Mesenchymal stem cell (in vitro differentiated cells and primary cell): ENCODE measurements around the gene LYPD3.

Source experiments
- DNase-seq: peaks from one replicate; pipeline ENCODE4 v3.0.0-alpha.2; 2013
- H2AFZ ChIP-seq: one replicate; pipeline ENCODE4 v1.6.1; 2013; ENCODE audit warnings: low read depth, mild to moderate bottlenecking, control low read depth, inconsistent platforms, low read length, moderate library complexity
- H2AK5ac ChIP-seq: 2 replicates; pipeline ENCODE4 v1.6.1; 2013; ENCODE audit warnings: low read length, moderate library complexity, mild to moderate bottlenecking, inconsistent platforms; ENCODE audit not compliant: severe bottlenecking
- H2BK120ac ChIP-seq: one replicate; pipeline ENCODE4 v1.6.1; 2013; ENCODE audit warnings: low read depth, mild to moderate bottlenecking, inconsistent platforms, low read length, moderate library complexity
- H2BK12ac ChIP-seq, 2 experiments: one replicate each; pipeline ENCODE4 v1.6.1; 2013; ENCODE audit warnings: inconsistent platforms in 2 of 2, low read length in 2 of 2, mild to moderate bottlenecking in 2 of 2, moderate library complexity in 2 of 2, control low read depth in 1 of 2
- H2BK15ac ChIP-seq: one replicate; pipeline ENCODE4 v1.6.1; 2013; ENCODE audit warnings: mild to moderate bottlenecking, low read depth, inconsistent platforms; ENCODE audit not compliant: poor library complexity, severe bottlenecking
- H2BK5ac ChIP-seq: 2 replicates; pipeline ENCODE4 v1.6.1; 2013; ENCODE audit warnings: low read depth, mild to moderate bottlenecking, low read length, control low read depth, inconsistent platforms; ENCODE audit not compliant: poor library complexity, severe bottlenecking
- H3K14ac ChIP-seq, 2 experiments: one replicate each; pipeline ENCODE4 v1.6.1; 2013; ENCODE audit warnings: inconsistent platforms in 2 of 2, low read length in 2 of 2, control low read depth in 1 of 2, mild to moderate bottlenecking in 1 of 2, moderate library complexity in 1 of 2
- H3K18ac ChIP-seq, 2 experiments: one replicate each; pipeline ENCODE4 v1.6.1; 2013; ENCODE audit warnings: inconsistent platforms in 2 of 2, low read length in 2 of 2, control low read depth in 1 of 2, low read depth in 1 of 2, mild to moderate bottlenecking in 1 of 2
- H3K23ac ChIP-seq, 2 experiments: one replicate each; pipeline ENCODE4 v1.6.1; 2013; ENCODE audit warnings: inconsistent platforms in 2 of 2, low read length in 2 of 2, mild to moderate bottlenecking in 2 of 2, moderate library complexity in 2 of 2, control low read depth in 1 of 2
- H3K27ac ChIP-seq: 2 replicates; pipeline ENCODE4 v1.5.1; 2013; ENCODE audit warnings: mild to moderate bottlenecking, moderate library complexity, low read length, control low read depth, inconsistent platforms; ENCODE audit not compliant: poor library complexity, severe bottlenecking
- H3K27me3 ChIP-seq, 2 experiments: 2 replicates each; pipeline versions ENCODE4 v1.6.1 to v1.7.0; 2013; ENCODE audit warnings: low read length in 2 of 2, mild to moderate bottlenecking in 2 of 2, moderate library complexity in 2 of 2, control low read depth in 1 of 2, inconsistent platforms in 1 of 2; ENCODE audit not compliant: control insufficient read depth in 1 of 2, insufficient read depth in 1 of 2
- H3K36me3 ChIP-seq, 2 experiments: 2 replicates each; pipeline versions ENCODE4 v1.6.1 to v1.7.0; 2013; ENCODE audit warnings: low read length in 2 of 2, control low read depth in 1 of 2, inconsistent platforms in 1 of 2, low read depth in 1 of 2, mild to moderate bottlenecking in 1 of 2; ENCODE audit not compliant: insufficient read depth in 2 of 2, control insufficient read depth in 1 of 2
- H3K4ac ChIP-seq, 2 experiments: one replicate each; pipeline ENCODE4 v1.6.1; 2013; ENCODE audit warnings: inconsistent platforms in 2 of 2, low read length in 2 of 2, mild to moderate bottlenecking in 2 of 2, moderate library complexity in 2 of 2, control low read depth in 1 of 2, low read depth in 1 of 2
- H3K4me1 ChIP-seq: 2 replicates; pipeline ENCODE4 v1.6.1; 2013; ENCODE audit warnings: low read depth, low read length, control low read depth; ENCODE audit not compliant: control insufficient read depth, insufficient read depth
- H3K4me2 ChIP-seq: 2 replicates; pipeline ENCODE4 v1.6.1; 2013; ENCODE audit warnings: low read length, mild to moderate bottlenecking, inconsistent platforms; ENCODE audit not compliant: poor library complexity, severe bottlenecking
- H3K4me3 ChIP-seq, 2 experiments: 2 replicates each; pipeline versions ENCODE4 v1.5.1 to v1.7.0; 2013; ENCODE audit warnings: low read length in 2 of 2, mild to moderate bottlenecking in 2 of 2, control low read depth in 1 of 2, low read depth in 1 of 2; ENCODE audit not compliant: insufficient read depth in 1 of 2
- H3K79me1 ChIP-seq: replicated peaks from 2 replicates; pipeline ENCODE4 v1.6.1; 2013; ENCODE audit warnings: mild to moderate bottlenecking, control low read depth, low read length, inconsistent platforms; ENCODE audit not compliant: poor library complexity, severe bottlenecking
- H3K9ac ChIP-seq: 2 replicates; pipeline ENCODE4 v1.7.0; 2013; ENCODE audit warnings: mild to moderate bottlenecking, low read length, moderate library complexity
- H3K9me3 ChIP-seq: 2 replicates; pipeline ENCODE4 v1.7.0; 2013; ENCODE audit warnings: mild to moderate bottlenecking, low read length; ENCODE audit not compliant: control insufficient read depth
- H4K8ac ChIP-seq: one replicate; pipeline ENCODE4 v1.6.1; 2013; ENCODE audit warnings: inconsistent platforms, mild to moderate bottlenecking, low read length, moderate library complexity
- H4K91ac ChIP-seq: one replicate; pipeline ENCODE4 v1.6.1; 2013; ENCODE audit warnings: mild to moderate bottlenecking, low read length, inconsistent platforms
- WGBS: methylation state at CpG from one replicate; pipeline ENCODE4 v1.1.7; 2013; ENCODE audit warnings: mixed read lengths; 5-methylcytosine and 5-hydroxymethylcytosine counted together

LYPD3 gene

GRCh38 chr19:43454031-43454430 lies 11.4 kb downstream of the LYPD3 start:
- Histone ChIP-seq H3K9ac (no peak overlapping the region), H3K9me3 (no peaks in the 10 kb centered on the region), H3K14ac (no peak overlapping the region), H3K27me3 (peaks cover 12% of the 10 kb centered on the region in 2 experiments), H3K27ac (no peak overlapping the region), H2AFZ (no peak overlapping the region), H3K23ac (no peak overlapping the region), H3K4me2 (no peak overlapping the region), H3K18ac (no peak overlapping the region), H2BK120ac (no peak overlapping the region), H2BK15ac (no peak overlapping the region), H3K4me1 (no peaks in the 10 kb centered on the region), H2AK5ac (no peak overlapping the region), H2BK5ac (no peak overlapping the region), H3K4ac (no peak overlapping the region), H4K8ac (no peak overlapping the region), H3K36me3 (no peaks in the 10 kb centered on the region), H3K4me3 (no peak overlapping the region), H2BK12ac (no peak overlapping the region), H3K79me1 (no peaks in the 10 kb centered on the region), H4K91ac (no peak overlapping the region)
- WGBS: 83% methylated on average over 2 of the region's 2 CpGs
- no peak for DNase-seq

- Histone ChIP-seq H3K23ac (no peak overlapping the region), H3K9me3 (no peaks in the 10 kb centered on the region), H2BK15ac (no peak overlapping the region), H3K27me3 (peaks cover 9 to 12% of the 10 kb centered on the region in 2 experiments), H3K9ac (no peak overlapping the region), H3K4me2 (no peak overlapping the region), H3K36me3 (no peaks in the 10 kb centered on the region), H3K14ac (no peak overlapping the region), H3K4me1 (no peaks in the 10 kb centered on the region), H2AK5ac (no peak overlapping the region), H3K27ac (no peak overlapping the region), H4K91ac (no peak overlapping the region), H3K18ac (no peak overlapping the region), H2BK5ac (no peak overlapping the region), H3K79me1 (no peaks in the 10 kb centered on the region), H2BK12ac (no peak overlapping the region), H3K4ac (no peak overlapping the region), H2BK120ac (no peak overlapping the region), H4K8ac (no peak overlapping the region), H2AFZ (no peak overlapping the region), H3K4me3 (no peak overlapping the region)
- 70% methylated on average over 3 of the region's 3 CpGs for WGBS
- DNase-seq: no peak
Observed at GRCh38 chr19:43452582-43452981, 12.8 kb downstream of the LYPD3 start.

GRCh38 chr19:43450545-43450997 lies 14.8 kb downstream of the LYPD3 start:
- Histone ChIP-seq H3K23ac (no peak overlapping the region), H3K9ac (no peak overlapping the region), H4K8ac (no peak overlapping the region), H2BK15ac (no peak overlapping the region), H2AFZ (no peak overlapping the region), H2BK5ac (no peak overlapping the region), H3K79me1 (no peaks in the 10 kb centered on the region), H3K27ac (no peak overlapping the region), H3K9me3 (no peaks in the 10 kb centered on the region), H2BK120ac (no peak overlapping the region), H2BK12ac (no peak overlapping the region), H3K18ac (no peak overlapping the region), H3K4me3 (no peak overlapping the region), H3K36me3 (no peaks in the 10 kb centered on the region), H3K4me2 (no peak overlapping the region), H4K91ac (no peak overlapping the region), H3K14ac (no peak overlapping the region), H3K27me3 (peaks cover 8 to 12% of the 10 kb centered on the region in 2 experiments), H3K4me1 (peaks cover 1% of the 10 kb centered on the region), H3K4ac (no peak overlapping the region), H2AK5ac (no peak overlapping the region)
- DNase-seq: peak; percentile 36
- 93% methylated on average over 2 of the region's 2 CpGs for WGBS

- WGBS: 86% methylated on average over 9 of the region's 9 CpGs
- H3K79me1 ChIP-seq: no peaks in the 10 kb centered on the region
- peaks cover 6% of the 10 kb centered on the region for H3K4me1 ChIP-seq
- H3K4ac ChIP-seq: no peak overlapping the region
- H4K91ac ChIP-seq: no peak overlapping the region
- no peak for DNase-seq
- no peak overlapping the region for H2BK5ac ChIP-seq
- no peak overlapping the region for H2BK12ac ChIP-seq
- no peak overlapping the region for H3K14ac ChIP-seq
- no peak overlapping the region for H3K9ac ChIP-seq
- H3K4me3 ChIP-seq: no peak overlapping the region
- H3K9me3 ChIP-seq: no peaks in the 10 kb centered on the region
- peaks cover 4 to 8% of the 10 kb centered on the region in 2 experiments for H3K27me3 ChIP-seq
- no peak overlapping the region for H3K27ac ChIP-seq
- H2AK5ac ChIP-seq: no peak overlapping the region
- H2BK120ac ChIP-seq: no peak overlapping the region
- H3K4me2 ChIP-seq: no peak overlapping the region
- H3K23ac ChIP-seq: no peak overlapping the region
- no peak overlapping the region for H2AFZ ChIP-seq
- H3K36me3 ChIP-seq: no peaks in the 10 kb centered on the region
- no peak overlapping the region for H3K18ac ChIP-seq
- H4K8ac ChIP-seq: no peak overlapping the region
- H2BK15ac ChIP-seq: no peak overlapping the region
Observed at GRCh38 chr19:43447655-43448054, 17.8 kb downstream of the LYPD3 start.
